Measurements from ENCODE around the gene GATA5.

Gene GATA5

GRCh38 chr20:62441987-62442539 lies 33.7 kb downstream of the GATA5 start:
- Histone ChIP-seq H3K18ac (ENCODE audit: low read depth in 1 of 2, low read length in 2 of 2) (no peak overlapping the region), H4K91ac (ENCODE audit: low read length) (no peak overlapping the region), H3K23ac (ENCODE audit: low read length in 2 of 2) (no peak overlapping the region), H3K9ac (ENCODE audit: low read length) (no peak overlapping the region), H3K4me2 (ENCODE audit: low read length, poor library complexity, severe bottlenecking) (no peak overlapping the region), H3K36me3 (ENCODE audit: control insufficient read depth in 1 of 2, insufficient read depth in 2 of 2, low read depth in 1 of 2, low read length in 2 of 2) (no peaks in the 10 kb centered on the region), H2BK5ac (ENCODE audit: low read depth, low read length, poor library complexity, severe bottlenecking) (no peak overlapping the region), H3K27ac (ENCODE audit: low read length, poor library complexity, severe bottlenecking) (no peak overlapping the region), H2BK120ac (ENCODE audit: low read depth, low read length) (no peak overlapping the region), H3K9me3 (ENCODE audit: control insufficient read depth, low read length) (no peaks in the 10 kb centered on the region), H3K4me1 (ENCODE audit: control insufficient read depth, insufficient read depth, low read depth, low read length) (no peaks in the 10 kb centered on the region), H3K4me3 (ENCODE audit: insufficient read depth in 1 of 2, low read depth in 1 of 2, low read length in 2 of 2) (no peak overlapping the region), H2BK12ac (ENCODE audit: low read length in 2 of 2) (no peak overlapping the region), H3K79me1 (replicated peaks; ENCODE audit: low read length, poor library complexity, severe bottlenecking) (no peaks in the 10 kb centered on the region), H2BK15ac (ENCODE audit: low read depth, poor library complexity, severe bottlenecking) (no peak overlapping the region), H3K27me3 (ENCODE audit: control insufficient read depth in 1 of 2, insufficient read depth in 1 of 2, low read length in 2 of 2) (peaks cover 50 to 84% of the 10 kb centered on the region in 2 experiments), H3K4ac (ENCODE audit: low read depth in 1 of 2, low read length in 2 of 2) (no peak overlapping the region), H2AFZ (ENCODE audit: low read depth, low read length) (no peak overlapping the region), H3K14ac (ENCODE audit: low read length in 2 of 2) (no peak overlapping the region), H4K8ac (ENCODE audit: low read length) (no peak overlapping the region), H2AK5ac (ENCODE audit: low read length, severe bottlenecking) (no peak overlapping the region)
- no peak for DNase-seq
- WGBS, result 85% methylated on average over 16 of the region's 16 CpGs

GRCh38 chr20:62439218-62439617 lies 36.6 kb downstream of the GATA5 start:
- Histone ChIP-seq H3K9me3 (ENCODE audit: control insufficient read depth, low read length) (peaks cover 4% of the 10 kb centered on the region), H3K4ac (ENCODE audit: low read depth in 1 of 2, low read length in 2 of 2) (no peak overlapping the region), H3K4me3 (ENCODE audit: insufficient read depth in 1 of 2, low read depth in 1 of 2, low read length in 2 of 2) (no peak overlapping the region), H3K4me1 (ENCODE audit: control insufficient read depth, insufficient read depth, low read depth, low read length) (no peaks in the 10 kb centered on the region), H2BK15ac (ENCODE audit: low read depth, poor library complexity, severe bottlenecking) (no peak overlapping the region), H3K23ac (ENCODE audit: low read length in 2 of 2) (no peak overlapping the region), H3K14ac (ENCODE audit: low read length in 2 of 2) (no peak overlapping the region), H2AK5ac (ENCODE audit: low read length, severe bottlenecking) (no peak overlapping the region), H3K79me1 (replicated peaks; ENCODE audit: low read length, poor library complexity, severe bottlenecking) (no peaks in the 10 kb centered on the region), H4K8ac (ENCODE audit: low read length) (no peak overlapping the region), H2AFZ (ENCODE audit: low read depth, low read length) (no peak overlapping the region), H3K36me3 (ENCODE audit: control insufficient read depth in 1 of 2, insufficient read depth in 2 of 2, low read depth in 1 of 2, low read length in 2 of 2) (no peaks in the 10 kb centered on the region), H4K91ac (ENCODE audit: low read length) (no peak overlapping the region), H2BK12ac (ENCODE audit: low read length in 2 of 2) (no peak overlapping the region), H3K27me3 (ENCODE audit: control insufficient read depth in 1 of 2, insufficient read depth in 1 of 2, low read length in 2 of 2) (peaks cover 64 to 91% of the 10 kb centered on the region in 2 experiments), H2BK5ac (ENCODE audit: low read depth, low read length, poor library complexity, severe bottlenecking) (no peak overlapping the region), H3K27ac (ENCODE audit: low read length, poor library complexity, severe bottlenecking) (no peak overlapping the region), H3K9ac (ENCODE audit: low read length) (no peak overlapping the region), H2BK120ac (ENCODE audit: low read depth, low read length) (no peak overlapping the region), H3K4me2 (ENCODE audit: low read length, poor library complexity, severe bottlenecking) (no peak overlapping the region), H3K18ac (ENCODE audit: low read depth in 1 of 2, low read length in 2 of 2) (no peak overlapping the region)
- no peak for DNase-seq
- 75% methylated on average over 5 of the region's 5 CpGs for WGBS

DNA sequence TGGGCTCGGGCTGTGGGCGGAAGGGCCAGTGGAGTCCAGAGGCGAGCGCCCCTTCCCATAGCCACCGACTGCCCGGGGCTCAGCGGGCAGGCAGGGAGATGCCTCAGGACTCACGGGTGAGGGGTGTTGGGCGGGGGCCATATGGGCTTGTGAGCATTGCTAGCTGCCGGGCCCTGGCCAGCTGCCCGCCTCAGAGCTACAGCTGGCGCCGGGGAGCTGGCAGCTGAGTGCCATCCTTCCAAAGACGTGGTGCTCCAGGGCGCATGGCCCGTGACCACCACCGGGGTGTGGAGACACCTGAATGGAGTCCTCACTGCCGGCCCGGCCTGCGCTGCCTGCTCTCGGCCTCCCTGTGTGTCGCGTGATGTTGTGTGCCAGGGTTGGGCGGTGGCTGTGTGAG lies 37.9 kb downstream of the GATA5 start:
- Histone ChIP-seq H4K8ac (ENCODE audit: low read length) (no peak overlapping the region), H3K4me1 (ENCODE audit: control insufficient read depth, insufficient read depth, low read depth, low read length) (no peaks in the 10 kb centered on the region), H3K36me3 (ENCODE audit: control insufficient read depth in 1 of 2, insufficient read depth in 2 of 2, low read depth in 1 of 2, low read length in 2 of 2) (no peaks in the 10 kb centered on the region), H2BK120ac (ENCODE audit: low read depth, low read length) (no peak overlapping the region), H3K4me3 (ENCODE audit: insufficient read depth in 1 of 2, low read depth in 1 of 2, low read length in 2 of 2) (no peak overlapping the region), H3K4me2 (ENCODE audit: low read length, poor library complexity, severe bottlenecking) (no peak overlapping the region), H3K79me1 (replicated peaks; ENCODE audit: low read length, poor library complexity, severe bottlenecking) (no peaks in the 10 kb centered on the region), H2BK5ac (ENCODE audit: low read depth, low read length, poor library complexity, severe bottlenecking) (no peak overlapping the region), H3K27me3 (ENCODE audit: control insufficient read depth in 1 of 2, insufficient read depth in 1 of 2, low read length in 2 of 2) (peaks cover 67 to 95% of the 10 kb centered on the region in 2 experiments), H3K14ac (ENCODE audit: low read length in 2 of 2) (peak overlapping the region in 1 of 2 experiments; percentile 6), H4K91ac (ENCODE audit: low read length) (no peak overlapping the region), H3K27ac (ENCODE audit: low read length, poor library complexity, severe bottlenecking) (no peak overlapping the region), H2BK12ac (ENCODE audit: low read length in 2 of 2) (no peak overlapping the region), H3K9me3 (ENCODE audit: control insufficient read depth, low read length) (peaks cover 4% of the 10 kb centered on the region), H2BK15ac (ENCODE audit: low read depth, poor library complexity, severe bottlenecking) (no peak overlapping the region), H3K23ac (ENCODE audit: low read length in 2 of 2) (no peak overlapping the region), H3K9ac (ENCODE audit: low read length) (no peak overlapping the region), H2AK5ac (ENCODE audit: low read length, severe bottlenecking) (no peak overlapping the region), H3K4ac (ENCODE audit: low read depth in 1 of 2, low read length in 2 of 2) (no peak overlapping the region), H2AFZ (ENCODE audit: low read depth, low read length) (no peak overlapping the region), H3K18ac (ENCODE audit: low read depth in 1 of 2, low read length in 2 of 2) (no peak overlapping the region)
- DNase-seq, result no peak
- 88% methylated on average over 24 of the region's 24 CpGs for WGBS

- Histone ChIP-seq H2AFZ (ENCODE audit: low read depth, low read length) (no peak overlapping the region), H3K9me3 (ENCODE audit: control insufficient read depth, low read length) (peaks cover 4% of the 10 kb centered on the region), H3K4me3 (ENCODE audit: insufficient read depth in 1 of 2, low read depth in 1 of 2, low read length in 2 of 2) (no peak overlapping the region), H4K8ac (ENCODE audit: low read length) (no peak overlapping the region), H3K79me1 (replicated peaks; ENCODE audit: low read length, poor library complexity, severe bottlenecking) (no peaks in the 10 kb centered on the region), H3K4ac (ENCODE audit: low read depth in 1 of 2, low read length in 2 of 2) (no peak overlapping the region), H2BK15ac (ENCODE audit: low read depth, poor library complexity, severe bottlenecking) (no peak overlapping the region), H3K18ac (ENCODE audit: low read depth in 1 of 2, low read length in 2 of 2) (no peak overlapping the region), H3K9ac (ENCODE audit: low read length) (no peak overlapping the region), H3K36me3 (ENCODE audit: control insufficient read depth in 1 of 2, insufficient read depth in 2 of 2, low read depth in 1 of 2, low read length in 2 of 2) (no peaks in the 10 kb centered on the region), H3K4me2 (ENCODE audit: low read length, poor library complexity, severe bottlenecking) (no peak overlapping the region), H3K14ac (ENCODE audit: low read length in 2 of 2) (no peak overlapping the region), H3K4me1 (ENCODE audit: control insufficient read depth, insufficient read depth, low read depth, low read length) (no peaks in the 10 kb centered on the region), H2AK5ac (ENCODE audit: low read length, severe bottlenecking) (no peak overlapping the region), H3K27me3 (ENCODE audit: control insufficient read depth in 1 of 2, insufficient read depth in 1 of 2, low read length in 2 of 2) (peaks cover 70 to 95% of the 10 kb centered on the region in 2 experiments), H4K91ac (ENCODE audit: low read length) (no peak overlapping the region), H3K27ac (ENCODE audit: low read length, poor library complexity, severe bottlenecking) (no peak overlapping the region), H2BK120ac (ENCODE audit: low read depth, low read length) (no peak overlapping the region), H2BK12ac (ENCODE audit: low read length in 2 of 2) (no peak overlapping the region), H2BK5ac (ENCODE audit: low read depth, low read length, poor library complexity, severe bottlenecking) (no peak overlapping the region), H3K23ac (ENCODE audit: low read length in 2 of 2) (no peak overlapping the region)
- DNase-seq, result no peak
- WGBS, result 75% methylated on average over 12 of the region's 12 CpGs
These were observed 38.3 kb downstream of the GATA5 start for GRCh38 chr20:62437496-62437895.
